ENCODE measurements around the gene ACTMAP.

The ACTMAP gene

DNA sequence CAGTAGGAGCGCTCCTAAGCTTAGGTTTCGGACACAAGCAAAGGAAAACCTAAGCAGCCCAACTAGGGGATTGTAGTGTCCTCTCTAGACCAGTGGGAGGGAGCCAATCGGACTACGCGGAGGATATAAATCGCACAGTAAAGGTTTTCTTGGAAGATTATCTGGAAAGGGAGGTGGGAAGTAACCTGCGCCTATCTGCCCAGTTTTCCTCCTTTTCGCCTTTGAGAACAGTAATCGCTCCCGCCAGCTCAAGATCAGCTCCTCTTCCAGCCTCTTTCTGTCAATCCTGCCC, 27.3 kb upstream of the ACTMAP start:
- peaks cover 52% of the 10 kb centered on the region for H3K4me1 ChIP-seq (ENCODE audit: insufficient read depth, low read length, severe bottlenecking)
- TF ChIP-seq, protein P1, sequence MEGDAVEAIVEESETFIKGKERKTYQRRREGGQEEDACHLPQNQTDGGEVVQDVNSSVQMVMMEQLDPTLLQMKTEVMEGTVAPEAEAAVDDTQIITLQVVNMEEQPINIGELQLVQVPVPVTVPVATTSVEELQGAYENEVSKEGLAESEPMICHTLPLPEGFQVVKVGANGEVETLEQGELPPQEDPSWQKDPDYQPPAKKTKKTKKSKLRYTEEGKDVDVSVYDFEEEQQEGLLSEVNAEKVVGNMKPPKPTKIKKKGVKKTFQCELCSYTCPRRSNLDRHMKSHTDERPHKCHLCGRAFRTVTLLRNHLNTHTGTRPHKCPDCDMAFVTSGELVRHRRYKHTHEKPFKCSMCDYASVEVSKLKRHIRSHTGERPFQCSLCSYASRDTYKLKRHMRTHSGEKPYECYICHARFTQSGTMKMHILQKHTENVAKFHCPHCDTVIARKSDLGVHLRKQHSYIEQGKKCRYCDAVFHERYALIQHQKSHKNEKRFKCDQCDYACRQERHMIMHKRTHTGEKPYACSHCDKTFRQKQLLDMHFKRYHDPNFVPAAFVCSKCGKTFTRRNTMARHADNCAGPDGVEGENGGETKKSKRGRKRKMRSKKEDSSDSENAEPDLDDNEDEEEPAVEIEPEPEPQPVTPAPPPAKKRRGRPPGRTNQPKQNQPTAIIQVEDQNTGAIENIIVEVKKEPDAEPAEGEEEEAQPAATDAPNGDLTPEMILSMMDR (IDR thresholded peaks at IDR 0.05; ENCODE audit: low read length): no peak
- no peak for TF ChIP-seq EZH2 (IDR thresholded peaks at IDR 0.05; ENCODE audit: borderline replicate concordance, low read length)
- H3F3A ChIP-seq (ENCODE audit: insufficient read depth, low read length): no peaks in the 10 kb centered on the region
- no peaks in the 10 kb centered on the region for H4K20me1 ChIP-seq (ENCODE audit: insufficient read depth, low read length)
- H3K4me3 ChIP-seq (ENCODE audit: low read depth, low read length, poor library complexity, severe bottlenecking): peak overlapping the region; percentile 73
- H2AFZ ChIP-seq (ENCODE audit: low read length): no peak overlapping the region
- H3K9me3 ChIP-seq (ENCODE audit: low read length): no peaks in the 10 kb centered on the region
- peak overlapping the region; percentile 86 for H3K9ac ChIP-seq (ENCODE audit: low read length)
- H3K36me3 ChIP-seq (ENCODE audit: insufficient read depth, low read length): peaks cover 7% of the 10 kb centered on the region; the same call in 1 of the 2 replicates
- no peaks in the 10 kb centered on the region for H3K27me3 ChIP-seq (ENCODE audit: insufficient read depth, low read length)
- no peaks in the 10 kb centered on the region for H3K79me2 ChIP-seq (ENCODE audit: insufficient read depth, low read length)
- H3K4me2 ChIP-seq (ENCODE audit: low read length): peak overlapping the region; percentile 85
- no peaks in the 10 kb centered on the region for H3K9me2 ChIP-seq (ENCODE audit: low read depth, low read length)
- H3K27ac ChIP-seq (ENCODE audit: low read depth, low read length, poor library complexity, severe bottlenecking): peak overlapping the region; percentile 99

DNA sequence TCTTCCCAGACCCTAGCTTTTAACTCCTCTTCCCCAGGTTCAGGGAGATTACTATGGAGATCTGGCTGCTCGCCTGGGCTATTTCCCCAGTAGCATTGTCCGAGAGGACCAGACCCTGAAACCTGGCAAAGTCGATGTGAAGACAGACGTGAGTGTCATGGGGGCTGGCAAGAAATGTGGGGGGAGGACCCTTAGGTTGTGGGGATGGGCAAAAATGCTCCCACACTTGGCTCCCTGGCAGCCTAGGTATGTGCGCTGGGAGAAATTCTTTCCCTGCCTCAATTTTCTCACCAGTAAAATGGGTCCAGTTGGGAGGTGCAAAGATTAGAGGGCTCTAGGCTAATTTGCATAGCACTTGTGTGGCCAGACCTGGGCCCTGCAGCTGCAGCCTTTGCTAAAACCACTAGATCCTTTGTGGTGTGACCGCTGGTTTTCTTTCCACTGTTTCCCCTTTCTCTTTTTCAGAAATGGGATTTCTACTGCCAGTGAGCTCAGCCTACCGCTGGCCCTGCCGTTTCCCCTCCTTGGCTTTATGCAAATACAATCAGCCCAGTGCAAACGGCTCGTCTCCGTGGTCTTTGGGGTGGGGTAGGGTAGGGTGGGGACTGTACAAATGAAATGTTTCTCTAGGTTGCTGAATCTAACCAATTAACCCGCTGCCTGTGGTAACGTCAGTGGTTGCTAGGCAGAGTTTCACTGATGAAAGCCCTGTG, 26.8 kb upstream of the ACTMAP start:
- no peaks in the 10 kb centered on the region for H3K9me3 ChIP-seq (ENCODE audit: low read length)
- no peaks in the 10 kb centered on the region for H3K27me3 ChIP-seq (ENCODE audit: insufficient read depth, low read length)
- no peak for TF ChIP-seq EZH2 (IDR thresholded peaks at IDR 0.05; ENCODE audit: borderline replicate concordance, low read length)
- TF ChIP-seq, protein P1 (IDR thresholded peaks at IDR 0.05; ENCODE audit: low read length): no peak
- H2AFZ ChIP-seq (ENCODE audit: low read length): no peak overlapping the region
- H3K4me3 ChIP-seq (ENCODE audit: low read depth, low read length, poor library complexity, severe bottlenecking): peak overlapping the region; percentile 73
- peak overlapping the region; percentile 99 for H3K27ac ChIP-seq (ENCODE audit: low read depth, low read length, poor library complexity, severe bottlenecking)
- peaks cover 52% of the 10 kb centered on the region for H3K4me1 ChIP-seq (ENCODE audit: insufficient read depth, low read length, severe bottlenecking)
- H3K9me2 ChIP-seq (ENCODE audit: low read depth, low read length): no peaks in the 10 kb centered on the region
- no peaks in the 10 kb centered on the region for H3K79me2 ChIP-seq (ENCODE audit: insufficient read depth, low read length)
- no peaks in the 10 kb centered on the region for H3F3A ChIP-seq (ENCODE audit: insufficient read depth, low read length)
- H3K36me3 ChIP-seq (ENCODE audit: insufficient read depth, low read length): peaks cover 9% of the 10 kb centered on the region
- H4K20me1 ChIP-seq (ENCODE audit: insufficient read depth, low read length): no peaks in the 10 kb centered on the region
- H3K4me2 ChIP-seq (ENCODE audit: low read length): peak overlapping the region; percentile 85
- H3K9ac ChIP-seq (ENCODE audit: low read length): peak overlapping the region; percentile 86

DNA sequence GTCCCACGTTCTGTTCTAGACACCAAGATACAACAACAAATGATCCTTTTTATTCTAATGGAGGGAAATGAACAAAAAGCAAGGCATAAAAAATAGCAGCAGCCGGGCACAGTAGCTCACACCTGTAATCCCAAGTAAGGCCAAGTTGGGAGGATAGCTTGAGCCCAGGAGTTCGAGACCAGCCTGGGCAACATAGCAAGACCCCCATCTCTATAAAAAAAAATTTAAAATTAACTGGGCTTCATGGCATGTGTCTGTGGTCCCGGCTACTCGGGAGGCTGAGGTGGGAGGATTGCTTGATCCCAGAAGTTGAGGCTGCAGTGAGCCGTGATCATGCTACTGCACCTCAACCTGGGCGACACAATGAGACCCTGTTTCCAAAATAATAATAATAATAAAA, 26.1 kb upstream of the ACTMAP start:
- H3K36me3 ChIP-seq (ENCODE audit: insufficient read depth, low read length): peaks cover 14% of the 10 kb centered on the region
- TF ChIP-seq, protein P1 (IDR thresholded peaks at IDR 0.05; ENCODE audit: low read length): no peak
- no peak for TF ChIP-seq EZH2 (IDR thresholded peaks at IDR 0.05; ENCODE audit: borderline replicate concordance, low read length)
- H3K4me2 ChIP-seq (ENCODE audit: low read length): peak overlapping the region; percentile 78
- no peaks in the 10 kb centered on the region for H3K9me3 ChIP-seq (ENCODE audit: low read length)
- H3K9ac ChIP-seq (ENCODE audit: low read length): peak overlapping the region; percentile 73
- no peaks in the 10 kb centered on the region for H3K9me2 ChIP-seq (ENCODE audit: low read depth, low read length)
- H3K27ac ChIP-seq (ENCODE audit: low read depth, low read length, poor library complexity, severe bottlenecking): peak overlapping the region; percentile 99
- peak overlapping the region; percentile 53 for H3K4me3 ChIP-seq (ENCODE audit: low read depth, low read length, poor library complexity, severe bottlenecking)
- no peaks in the 10 kb centered on the region for H4K20me1 ChIP-seq (ENCODE audit: insufficient read depth, low read length)
- peaks cover 52% of the 10 kb centered on the region for H3K4me1 ChIP-seq (ENCODE audit: insufficient read depth, low read length, severe bottlenecking)
- no peaks in the 10 kb centered on the region for H3F3A ChIP-seq (ENCODE audit: insufficient read depth, low read length)
- H2AFZ ChIP-seq (ENCODE audit: low read length): no peak overlapping the region
- no peaks in the 10 kb centered on the region for H3K27me3 ChIP-seq (ENCODE audit: insufficient read depth, low read length)
- H3K79me2 ChIP-seq (ENCODE audit: insufficient read depth, low read length): no peaks in the 10 kb centered on the region
